WTC11 (cell line): ENCODE results near the gene AAGAB. TPM values are rescaled to one million over a fixed set of nuclear protein-coding genes. Genes with fewer than 3 reads are reported as not detected.

Experiments
- ATAC-seq: fragments of 200-7000 bp; cut with Tn5 transposase; 2 replicates; pipeline ENCODE4 v1.10.0; 2021; ENCODE audit warnings: mild to moderate bottlenecking, moderate library complexity
- CTCF ChIA-PET: fragments of 300-600 bp; sonication (Branson Sonifier 250); formaldehyde crosslinking; loops from one replicate; lab custom pipeline; 2021; ENCODE audit warnings: antibody characterized with exemption; lab: Charles Lee
- POLR2A ChIA-PET: fragments of 350-600 bp; sonication (Branson Sonifier 250); formaldehyde crosslinking; loops from one replicate; lab custom pipeline; 2021; ENCODE audit warnings: antibody characterized with exemption; lab: Charles Lee
- DNase-seq: peaks from one replicate; pipeline ENCODE4 v3.0.0; 2021; ENCODE audit warnings: low spot score
- H3K27ac Mint-ChIP-seq: 2 replicates; pipeline ENCODE4 v1.8.0; 2021; ENCODE audit warnings: mixed read lengths
- H3K27me3 Mint-ChIP-seq: 2 replicates; pipeline ENCODE4 v1.8.0; 2021; ENCODE audit warnings: low read depth, mild to moderate bottlenecking, moderate library complexity, mixed read lengths
- H3K36me3 Mint-ChIP-seq: 2 replicates; pipeline ENCODE4 v1.8.0; 2021; ENCODE audit warnings: mixed read lengths
- H3K4me1 Mint-ChIP-seq: 2 replicates; pipeline ENCODE4 v1.8.0; 2022; ENCODE audit warnings: mixed read lengths
- H3K4me3 Mint-ChIP-seq: 2 replicates; pipeline ENCODE4 v1.8.0; 2021; ENCODE audit warnings: mild to moderate bottlenecking, moderate library complexity, mixed read lengths
- H3K9me3 Mint-ChIP-seq: 2 replicates; pipeline ENCODE4 v1.8.0; 2021; ENCODE audit warnings: mixed read lengths
- CBFB ChIP-seq: sonication (generic); formaldehyde crosslinking; IDR thresholded peaks from 2 replicates; pipeline ENCODE4 v1.8.1; 2022; ENCODE audit warnings: mild to moderate bottlenecking, low read depth, missing genetic modification reagents
- CREB1 ChIP-seq: sonication (generic); formaldehyde crosslinking; IDR thresholded peaks from 2 replicates; pipeline ENCODE4 v1.8.0; 2023; ENCODE audit warnings: mild to moderate bottlenecking, missing genetic modification reagents
- EMX1 ChIP-seq: fragments of 250-450 bp; sonication (Bioruptor Pico); IDR thresholded peaks from 2 replicates; pipeline ENCODE4 v1.8.0; 2021; ENCODE audit warnings: mild to moderate bottlenecking
- ETV6 ChIP-seq: sonication (generic); formaldehyde crosslinking; IDR thresholded peaks from 2 replicates; pipeline ENCODE4 v1.8.1; 2022; ENCODE audit warnings: mild to moderate bottlenecking, missing genetic modification reagents
- GABPB1 ChIP-seq: sonication (generic); formaldehyde crosslinking; IDR thresholded peaks from 2 replicates; pipeline ENCODE4 v1.8.1; 2023; ENCODE audit warnings: mild to moderate bottlenecking, missing genetic modification reagents
- GRHL2 ChIP-seq: fragments of 250-450 bp; sonication (Bioruptor Pico); IDR thresholded peaks from 2 replicates; pipeline ENCODE4 v1.8.0; 2022; ENCODE audit warnings: mild to moderate bottlenecking, moderate library complexity; ENCODE audit not compliant: insufficient replicate concordance, severe bottlenecking
- GTF2I ChIP-seq: fragments of 250-450 bp; sonication (Bioruptor Pico); conservative IDR thresholded peaks from 2 replicates; pipeline ENCODE4 v1.4.0; 2021; ENCODE audit warnings: mild to moderate bottlenecking
- IRF2 ChIP-seq: sonication (generic); formaldehyde crosslinking; IDR thresholded peaks from 2 replicates; pipeline ENCODE4 v1.8.0; 2022; ENCODE audit warnings: low read depth, missing genetic modification reagents, borderline replicate concordance
- JAZF1 ChIP-seq: fragments of 250-450 bp; sonication (Bioruptor Pico); IDR thresholded peaks from 2 replicates; pipeline ENCODE4 v1.9.0; 2021; ENCODE audit warnings: moderate library complexity, mild to moderate bottlenecking, inconsistent platforms
- NFE2L1 ChIP-seq: sonication (generic); formaldehyde crosslinking; IDR thresholded peaks from 2 replicates; pipeline ENCODE4 v1.8.1; 2023; ENCODE audit warnings: missing genetic modification reagents
- NR2C2 ChIP-seq: sonication (generic); formaldehyde crosslinking; IDR thresholded peaks from 2 replicates; pipeline ENCODE4 v1.8.0; 2022; ENCODE audit warnings: mild to moderate bottlenecking, missing genetic modification reagents
- RORB ChIP-seq: fragments of 250-450 bp; sonication (Bioruptor Pico); IDR thresholded peaks from 2 replicates; pipeline ENCODE4 v1.9.0; 2021; ENCODE audit warnings: mild to moderate bottlenecking
- SOX15 ChIP-seq: fragments of 250-450 bp; sonication (Bioruptor Pico); IDR thresholded peaks from 2 replicates; pipeline ENCODE4 v1.9.0; 2021; ENCODE audit warnings: mild to moderate bottlenecking
- TEAD1 ChIP-seq: sonication (generic); formaldehyde crosslinking; IDR thresholded peaks from 2 replicates; pipeline ENCODE4 v1.8.0; 2022; ENCODE audit warnings: mild to moderate bottlenecking, missing genetic modification reagents
- ZNF138 ChIP-seq: sonication (generic); formaldehyde crosslinking; conservative IDR thresholded peaks from 2 replicates; pipeline ENCODE4 v1.8.1; 2022; ENCODE audit warnings: mild to moderate bottlenecking, moderate library complexity, missing genetic modification reagents
- ZNF232 ChIP-seq: sonication (generic); formaldehyde crosslinking; IDR thresholded peaks from 2 replicates; pipeline ENCODE4 v1.8.0; 2022; ENCODE audit warnings: mild to moderate bottlenecking, missing genetic modification reagents
- ZNF263 ChIP-seq: sonication (generic); formaldehyde crosslinking; IDR thresholded peaks from 2 replicates; pipeline ENCODE4 v1.8.1; 2022; ENCODE audit warnings: low read depth, mild to moderate bottlenecking, moderate library complexity, missing genetic modification reagents
- ZNF423 ChIP-seq: fragments of 250-450 bp; sonication (Bioruptor Pico); IDR thresholded peaks from 2 replicates; pipeline ENCODE4 v2.1.2; 2022; ENCODE audit warnings: mild to moderate bottlenecking, moderate library complexity
- total RNA-seq: library from RNA; stranded (reverse); gene quantifications from 3 replicates; pipeline ENCODE4 v1.2.3, GENCODE V29; 2021
- TF ChIP-seq, protein P1 (sequence below): sonication (generic); formaldehyde crosslinking; conservative IDR thresholded peaks from 2 replicates; pipeline ENCODE4 v1.8.1; 2023; ENCODE audit warnings: mild to moderate bottlenecking, low read depth, missing genetic modification reagents, moderate library complexity
- TF ChIP-seq, protein P2 (sequence below): sonication (generic); formaldehyde crosslinking; IDR thresholded peaks from 2 replicates; pipeline ENCODE4 v1.8.1; 2022; ENCODE audit warnings: mild to moderate bottlenecking, missing genetic modification reagents, moderate library complexity, borderline replicate concordance
- TF ChIP-seq, protein P3 (sequence below): sonication (generic); formaldehyde crosslinking; IDR thresholded peaks from 2 replicates; pipeline ENCODE4 v1.8.0; 2022; ENCODE audit warnings: missing genetic modification reagents
- TF ChIP-seq, protein P4 (sequence below): sonication (generic); formaldehyde crosslinking; IDR thresholded peaks from 2 replicates; pipeline ENCODE4 v1.8.1; 2022; ENCODE audit warnings: missing genetic modification reagents, borderline replicate concordance
- TF ChIP-seq, protein P5 (sequence below): sonication (generic); formaldehyde crosslinking; IDR thresholded peaks from 2 replicates; pipeline ENCODE4 v1.8.1; 2023; ENCODE audit warnings: mild to moderate bottlenecking, missing genetic modification reagents, moderate library complexity
- TF ChIP-seq, protein P6 (sequence below): sonication (generic); formaldehyde crosslinking; IDR thresholded peaks from 2 replicates; pipeline ENCODE4 v1.8.0; 2023; ENCODE audit warnings: mild to moderate bottlenecking, missing genetic modification reagents

Gene AAGAB
- total RNA-seq, 1 experiment from 2014 or later = 41.7 TPM

DNA sequence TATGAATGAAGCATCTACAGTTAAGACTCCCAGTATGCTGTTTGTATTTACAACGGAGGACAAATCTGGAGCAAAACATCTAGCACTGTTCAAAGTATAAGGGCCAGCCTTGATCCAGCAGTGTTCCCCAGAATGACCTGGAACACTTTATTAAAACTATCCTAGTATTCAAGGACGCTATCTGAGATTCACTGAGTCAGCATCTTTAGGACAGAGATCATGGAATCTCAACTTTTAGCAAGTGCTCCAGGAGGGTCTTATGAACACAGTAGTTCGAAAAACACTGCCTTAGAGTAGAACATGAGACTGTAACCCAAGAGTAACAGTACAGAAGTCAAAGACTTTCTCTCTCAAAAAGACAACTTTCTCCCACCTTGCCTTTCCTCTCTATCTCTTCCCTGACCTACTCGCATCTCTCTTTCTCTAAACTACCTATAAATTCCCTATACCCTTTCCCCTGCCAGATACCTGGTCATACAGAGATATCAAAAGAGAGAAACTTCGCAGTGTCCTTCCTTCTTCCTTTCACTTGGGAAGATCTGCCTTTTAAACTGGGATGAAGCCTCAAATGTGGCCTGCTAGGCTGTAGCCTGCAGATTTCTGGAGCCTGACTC, 43.8 kb downstream of the AAGAB start:
- ATAC-seq = no peak
- CTCF ChIA-PET = no interaction called here
- H3K4me3 Mint-ChIP-seq = no peak overlapping the region
- H3K27me3 Mint-ChIP-seq = no peaks in the 10 kb centered on the region
- peaks cover 4% of the 10 kb centered on the region for H3K36me3 Mint-ChIP-seq
- H3K9me3 Mint-ChIP-seq = no peaks in the 10 kb centered on the region
- POLR2A ChIA-PET = no interaction called here
- H3K27ac Mint-ChIP-seq = peak overlapping the region; percentile 6; the same call in 1 of the 2 replicates
- H3K4me1 Mint-ChIP-seq = no peaks in the 10 kb centered on the region
- TF ChIP-seq, protein P1, sequence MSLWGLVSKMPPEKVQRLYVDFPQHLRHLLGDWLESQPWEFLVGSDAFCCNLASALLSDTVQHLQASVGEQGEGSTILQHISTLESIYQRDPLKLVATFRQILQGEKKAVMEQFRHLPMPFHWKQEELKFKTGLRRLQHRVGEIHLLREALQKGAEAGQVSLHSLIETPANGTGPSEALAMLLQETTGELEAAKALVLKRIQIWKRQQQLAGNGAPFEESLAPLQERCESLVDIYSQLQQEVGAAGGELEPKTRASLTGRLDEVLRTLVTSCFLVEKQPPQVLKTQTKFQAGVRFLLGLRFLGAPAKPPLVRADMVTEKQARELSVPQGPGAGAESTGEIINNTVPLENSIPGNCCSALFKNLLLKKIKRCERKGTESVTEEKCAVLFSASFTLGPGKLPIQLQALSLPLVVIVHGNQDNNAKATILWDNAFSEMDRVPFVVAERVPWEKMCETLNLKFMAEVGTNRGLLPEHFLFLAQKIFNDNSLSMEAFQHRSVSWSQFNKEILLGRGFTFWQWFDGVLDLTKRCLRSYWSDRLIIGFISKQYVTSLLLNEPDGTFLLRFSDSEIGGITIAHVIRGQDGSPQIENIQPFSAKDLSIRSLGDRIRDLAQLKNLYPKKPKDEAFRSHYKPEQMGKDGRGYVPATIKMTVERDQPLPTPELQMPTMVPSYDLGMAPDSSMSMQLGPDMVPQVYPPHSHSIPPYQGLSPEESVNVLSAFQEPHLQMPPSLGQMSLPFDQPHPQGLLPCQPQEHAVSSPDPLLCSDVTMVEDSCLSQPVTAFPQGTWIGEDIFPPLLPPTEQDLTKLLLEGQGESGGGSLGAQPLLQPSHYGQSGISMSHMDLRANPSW (CRISPR knock-in tag) = no peak
- TF ChIP-seq EMX1 (no peak), RORB (no peak), ZNF423 (no peak), SOX15 (CRISPR knock-in tag) (no peak), ZNF138 (no peak)
- TF ChIP-seq, all 79 proteins: peak for 0
- no peak for DNase-seq

DNA sequence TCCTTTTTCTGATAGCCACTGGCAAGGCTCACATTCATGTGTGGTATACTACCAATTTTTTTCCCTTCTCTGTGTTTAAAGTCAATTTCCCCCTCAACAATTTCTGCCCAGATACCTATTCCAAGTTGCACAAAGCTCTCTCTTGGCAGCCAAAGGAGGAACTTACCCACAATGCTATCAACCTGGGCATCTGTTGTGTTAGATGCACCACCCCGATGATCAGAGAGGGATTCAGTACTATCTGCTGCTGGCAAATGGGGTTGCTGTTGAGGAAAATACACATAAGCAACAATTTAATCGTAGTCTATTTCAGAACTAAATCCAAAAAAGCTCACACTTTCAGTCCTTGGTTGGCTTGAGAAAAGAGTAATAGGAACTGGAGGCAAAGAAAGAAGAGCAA, 46.1 kb downstream of the AAGAB start:
- Mint-ChIP-seq H3K27ac (no peak overlapping the region), H3K36me3 (peaks cover 6% of the 10 kb centered on the region), H3K4me1 (no peaks in the 10 kb centered on the region), H3K4me3 (no peak overlapping the region), H3K9me3 (no peaks in the 10 kb centered on the region), H3K27me3 (no peaks in the 10 kb centered on the region)
- ChIA-PET POLR2A (interaction anchor here (0.6 kb wide), 1 partner anchor 191 kb away, joined by 4 read pairs; no protein-coding TSS in a partner anchor), CTCF (interaction anchor here (1.7 kb wide), 1 partner anchor 225 kb away, joined by 3 read pairs; no protein-coding TSS in a partner anchor)
- DNase-seq (no peak), ATAC-seq (no peak)
- TF ChIP-seq CBFB (CRISPR knock-in tag) (no peak), ETV6 (CRISPR knock-in tag) (no peak), NR2C2 (CRISPR knock-in tag) (no peak), GRHL2 (CRISPR knock-in tag) (no peak), TEAD1 (CRISPR knock-in tag) (no peak), NFE2L1 (no peak), CREB1 (no peak), SOX15 (CRISPR knock-in tag) (no peak), ZNF232 (CRISPR knock-in tag) (no peak), IRF2 (no peak), GTF2I (CRISPR knock-in tag) (no peak), GABPB1 (no peak), JAZF1 (CRISPR knock-in tag) (no peak), ZNF263 (CRISPR knock-in tag) (no peak)
- TF ChIP-seq, protein P2, sequence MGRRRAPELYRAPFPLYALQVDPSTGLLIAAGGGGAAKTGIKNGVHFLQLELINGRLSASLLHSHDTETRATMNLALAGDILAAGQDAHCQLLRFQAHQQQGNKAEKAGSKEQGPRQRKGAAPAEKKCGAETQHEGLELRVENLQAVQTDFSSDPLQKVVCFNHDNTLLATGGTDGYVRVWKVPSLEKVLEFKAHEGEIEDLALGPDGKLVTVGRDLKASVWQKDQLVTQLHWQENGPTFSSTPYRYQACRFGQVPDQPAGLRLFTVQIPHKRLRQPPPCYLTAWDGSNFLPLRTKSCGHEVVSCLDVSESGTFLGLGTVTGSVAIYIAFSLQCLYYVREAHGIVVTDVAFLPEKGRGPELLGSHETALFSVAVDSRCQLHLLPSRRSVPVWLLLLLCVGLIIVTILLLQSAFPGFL (CRISPR knock-in tag) = no peak
- TF ChIP-seq, protein P3, sequence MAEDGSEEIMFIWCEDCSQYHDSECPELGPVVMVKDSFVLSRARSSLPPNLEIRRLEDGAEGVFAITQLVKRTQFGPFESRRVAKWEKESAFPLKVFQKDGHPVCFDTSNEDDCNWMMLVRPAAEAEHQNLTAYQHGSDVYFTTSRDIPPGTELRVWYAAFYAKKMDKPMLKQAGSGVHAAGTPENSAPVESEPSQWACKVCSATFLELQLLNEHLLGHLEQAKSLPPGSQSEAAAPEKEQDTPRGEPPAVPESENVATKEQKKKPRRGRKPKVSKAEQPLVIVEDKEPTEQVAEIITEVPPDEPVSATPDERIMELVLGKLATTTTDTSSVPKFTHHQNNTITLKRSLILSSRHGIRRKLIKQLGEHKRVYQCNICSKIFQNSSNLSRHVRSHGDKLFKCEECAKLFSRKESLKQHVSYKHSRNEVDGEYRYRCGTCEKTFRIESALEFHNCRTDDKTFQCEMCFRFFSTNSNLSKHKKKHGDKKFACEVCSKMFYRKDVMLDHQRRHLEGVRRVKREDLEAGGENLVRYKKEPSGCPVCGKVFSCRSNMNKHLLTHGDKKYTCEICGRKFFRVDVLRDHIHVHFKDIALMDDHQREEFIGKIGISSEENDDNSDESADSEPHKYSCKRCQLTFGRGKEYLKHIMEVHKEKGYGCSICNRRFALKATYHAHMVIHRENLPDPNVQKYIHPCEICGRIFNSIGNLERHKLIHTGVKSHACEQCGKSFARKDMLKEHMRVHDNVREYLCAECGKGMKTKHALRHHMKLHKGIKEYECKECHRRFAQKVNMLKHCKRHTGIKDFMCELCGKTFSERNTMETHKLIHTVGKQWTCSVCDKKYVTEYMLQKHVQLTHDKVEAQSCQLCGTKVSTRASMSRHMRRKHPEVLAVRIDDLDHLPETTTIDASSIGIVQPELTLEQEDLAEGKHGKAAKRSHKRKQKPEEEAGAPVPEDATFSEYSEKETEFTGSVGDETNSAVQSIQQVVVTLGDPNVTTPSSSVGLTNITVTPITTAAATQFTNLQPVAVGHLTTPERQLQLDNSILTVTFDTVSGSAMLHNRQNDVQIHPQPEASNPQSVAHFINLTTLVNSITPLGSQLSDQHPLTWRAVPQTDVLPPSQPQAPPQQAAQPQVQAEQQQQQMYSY (CRISPR knock-in tag) = no peak
- TF ChIP-seq, protein P4, sequence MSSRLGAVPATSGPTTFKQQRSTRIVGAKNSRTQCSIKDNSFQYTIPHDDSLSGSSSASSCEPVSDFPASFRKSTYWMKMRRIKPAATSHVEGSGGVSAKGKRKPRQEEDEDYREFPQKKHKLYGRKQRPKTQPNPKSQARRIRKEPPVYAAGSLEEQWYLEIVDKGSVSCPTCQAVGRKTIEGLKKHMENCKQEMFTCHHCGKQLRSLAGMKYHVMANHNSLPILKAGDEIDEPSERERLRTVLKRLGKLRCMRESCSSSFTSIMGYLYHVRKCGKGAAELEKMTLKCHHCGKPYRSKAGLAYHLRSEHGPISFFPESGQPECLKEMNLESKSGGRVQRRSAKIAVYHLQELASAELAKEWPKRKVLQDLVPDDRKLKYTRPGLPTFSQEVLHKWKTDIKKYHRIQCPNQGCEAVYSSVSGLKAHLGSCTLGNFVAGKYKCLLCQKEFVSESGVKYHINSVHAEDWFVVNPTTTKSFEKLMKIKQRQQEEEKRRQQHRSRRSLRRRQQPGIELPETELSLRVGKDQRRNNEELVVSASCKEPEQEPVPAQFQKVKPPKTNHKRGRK (CRISPR knock-in tag) = no peak
- TF ChIP-seq, protein P5, sequence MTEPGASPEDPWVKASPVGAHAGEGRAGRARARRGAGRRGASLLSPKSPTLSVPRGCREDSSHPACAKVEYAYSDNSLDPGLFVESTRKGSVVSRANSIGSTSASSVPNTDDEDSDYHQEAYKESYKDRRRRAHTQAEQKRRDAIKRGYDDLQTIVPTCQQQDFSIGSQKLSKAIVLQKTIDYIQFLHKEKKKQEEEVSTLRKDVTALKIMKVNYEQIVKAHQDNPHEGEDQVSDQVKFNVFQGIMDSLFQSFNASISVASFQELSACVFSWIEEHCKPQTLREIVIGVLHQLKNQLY (CRISPR knock-in tag) = no peak
- TF ChIP-seq, protein P6, sequence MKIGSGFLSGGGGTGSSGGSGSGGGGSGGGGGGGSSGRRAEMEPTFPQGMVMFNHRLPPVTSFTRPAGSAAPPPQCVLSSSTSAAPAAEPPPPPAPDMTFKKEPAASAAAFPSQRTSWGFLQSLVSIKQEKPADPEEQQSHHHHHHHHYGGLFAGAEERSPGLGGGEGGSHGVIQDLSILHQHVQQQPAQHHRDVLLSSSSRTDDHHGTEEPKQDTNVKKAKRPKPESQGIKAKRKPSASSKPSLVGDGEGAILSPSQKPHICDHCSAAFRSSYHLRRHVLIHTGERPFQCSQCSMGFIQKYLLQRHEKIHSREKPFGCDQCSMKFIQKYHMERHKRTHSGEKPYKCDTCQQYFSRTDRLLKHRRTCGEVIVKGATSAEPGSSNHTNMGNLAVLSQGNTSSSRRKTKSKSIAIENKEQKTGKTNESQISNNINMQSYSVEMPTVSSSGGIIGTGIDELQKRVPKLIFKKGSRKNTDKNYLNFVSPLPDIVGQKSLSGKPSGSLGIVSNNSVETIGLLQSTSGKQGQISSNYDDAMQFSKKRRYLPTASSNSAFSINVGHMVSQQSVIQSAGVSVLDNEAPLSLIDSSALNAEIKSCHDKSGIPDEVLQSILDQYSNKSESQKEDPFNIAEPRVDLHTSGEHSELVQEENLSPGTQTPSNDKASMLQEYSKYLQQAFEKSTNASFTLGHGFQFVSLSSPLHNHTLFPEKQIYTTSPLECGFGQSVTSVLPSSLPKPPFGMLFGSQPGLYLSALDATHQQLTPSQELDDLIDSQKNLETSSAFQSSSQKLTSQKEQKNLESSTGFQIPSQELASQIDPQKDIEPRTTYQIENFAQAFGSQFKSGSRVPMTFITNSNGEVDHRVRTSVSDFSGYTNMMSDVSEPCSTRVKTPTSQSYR = no peak
